K562 (cell line): ENCODE results near the gene CACNA1I. TPM values are rescaled to one million over a fixed set of nuclear protein-coding genes. Genes with fewer than 3 reads are reported as not detected.

Experiments used
- GTF2B ChIP-seq: IDR thresholded peaks from 2 replicates; pipeline ENCODE4 v1.6.1; 2011; ENCODE audit not compliant: insufficient read length; ENCODE audit errors: extremely low read depth
- HNRNPLL ChIP-seq: fragments of 200-400 bp; formaldehyde crosslinking; IDR thresholded peaks from 2 replicates; pipeline ENCODE4 v1.6.1; 2017; ENCODE audit warnings: low read length, low read depth, mild to moderate bottlenecking; ENCODE audit not compliant: poor library complexity, severe bottlenecking
- RBM17 ChIP-seq: fragments of 200-400 bp; formaldehyde crosslinking; IDR thresholded peaks from 2 replicates; pipeline ENCODE4 v1.6.1; 2017; ENCODE audit warnings: low read depth, mild to moderate bottlenecking, low read length, borderline replicate concordance
- SOX6 ChIP-seq: fragments of 450-650 bp; IDR thresholded peaks from 2 replicates; pipeline ENCODE4 v1.6.1; 2014; ENCODE audit warnings: mild to moderate bottlenecking
- TCF3 ChIP-seq: sonication (generic); formaldehyde crosslinking; IDR thresholded peaks from 2 replicates; pipeline ENCODE4 v1.4.0; 2020; ENCODE audit warnings: mild to moderate bottlenecking, missing genetic modification reagents
- USF1 ChIP-seq: sonication (generic); formaldehyde crosslinking; IDR thresholded peaks from 2 replicates; pipeline ENCODE4 v1.9.0; 2022; ENCODE audit warnings: mild to moderate bottlenecking, missing genetic modification reagents
- ZBTB1 ChIP-seq: sonication (generic); formaldehyde crosslinking; IDR thresholded peaks from 2 replicates; pipeline ENCODE4 v1.8.1; 2023; ENCODE audit warnings: missing genetic modification reagents, low read depth, mild to moderate bottlenecking, borderline replicate concordance
- ZNF134 ChIP-seq: fragments of 250-450 bp; sonication (Bioruptor Pico); conservative IDR thresholded peaks from 2 replicates; pipeline ENCODE4 v1.4.0; 2020
- ZNF583 ChIP-seq: fragments of 250-450 bp; sonication (Bioruptor Pico); IDR thresholded peaks from 2 replicates; pipeline ENCODE4 v1.4.0; 2020
- ZNF644 ChIP-seq: fragments of 200-800 bp; sonication (Bioruptor generic); IDR thresholded peaks from 2 replicates; pipeline ENCODE4 v1.6.1; 2016; ENCODE audit warnings: low read depth, missing genetic modification characterization, missing compliant biosample characterization
- polyA plus RNA-seq, 8 experiments: library from polyadenylated mRNA; depleted of rRNA in 4 of 8; stranded (reverse) in 5 of 8; unstranded in 3 of 8; fragments of >200 nt; fragmentation: Nextera tagmentation in 2 of 8; fragmentation: Illumina TruSeq in 1 of 8; extraction: Ambion mirVana in 2 of 8; extraction: Trizol in 1 of 8; gene quantifications; 2 replicates each; pipeline versions ENCODE4 v1.2.1 to v1.2.3, GENCODE V29; 2011 to 2014; ENCODE audit warnings: inconsistent platforms in 1 of 8, missing spikeins in 1 of 8
- total RNA-seq, 7 experiments: library from RNA; depleted of rRNA in 6 of 7; stranded (reverse); fragments of >200 nt in 6 of 7; fragmentation: Illumina TruSeq in 2 of 7; extraction: Trizol in 2 of 7; gene quantifications; 2 replicates each; pipeline versions ENCODE4 v1.2.1 to v1.2.3, GENCODE V29; 2011 to 2021; ENCODE audit warnings: low replicate concordance in 1 of 7

The CACNA1I gene
- total and polyA plus RNA-seq, 9 of the 15 experiments (the other 6 are each of a cell fraction or from before 2014, with no cell fraction given): 0.01 to 0.79 (median 0.32) TPM; not detected in 1

- TF ChIP-seq ZNF134 (CRISPR knock-in tag) (no peak), SOX6 (no peak), ZNF583 (no peak), TCF3 (no peak), HNRNPLL (no peak), ZBTB1 (CRISPR knock-in tag) (no peak), USF1 (CRISPR knock-in tag) (no peak), GTF2B (no peak), RBM17 (no peak), ZNF644 (tag) (no peak)
- TF ChIP-seq, all 486 proteins: peak for 0
Measured at GRCh38 chr22:39627208-39627607, 56.7 kb downstream of the CACNA1I start (continued).
